NCI-H128 (cell line): ENCODE data around the gene CLOCK.

Experiments used
- DNase-seq: peaks from one replicate; lab custom pipeline; 2025; ENCODE audit not compliant: unreplicated experiment; lab: John Stamatoyannopoulos, UW

Gene CLOCK

GRCh38 chr4:55483315-55483714 lies 63.4 kb downstream of the CLOCK start:
- no peak for DNase-seq

- DNase-seq: no peak
Measured at GRCh38 chr4:55475394-55476243, 71.1 kb downstream of the CLOCK start.

- no peak for DNase-seq
Measured at GRCh38 chr4:55469979-55470378, 76.7 kb downstream of the CLOCK start.

DNA sequence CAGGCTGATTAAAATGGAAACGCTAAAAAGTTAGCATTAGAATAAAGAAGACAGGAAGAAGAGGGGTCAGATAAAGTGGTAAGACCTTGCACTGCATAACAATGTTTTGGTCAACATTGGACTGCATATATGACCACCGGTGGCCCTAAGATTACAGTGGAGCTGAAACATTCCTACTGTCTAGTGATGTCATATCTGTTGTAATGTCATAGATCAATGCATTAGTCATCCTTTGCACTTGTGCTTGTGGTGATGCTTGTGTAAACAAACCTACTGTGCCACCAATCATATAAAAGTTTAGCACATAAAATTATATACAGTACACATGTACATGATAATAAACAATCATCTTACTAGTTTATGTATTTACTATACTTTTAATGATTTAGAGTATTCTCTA lies 78.0 kb downstream of the CLOCK start:
- DNase-seq: no peak

DNA sequence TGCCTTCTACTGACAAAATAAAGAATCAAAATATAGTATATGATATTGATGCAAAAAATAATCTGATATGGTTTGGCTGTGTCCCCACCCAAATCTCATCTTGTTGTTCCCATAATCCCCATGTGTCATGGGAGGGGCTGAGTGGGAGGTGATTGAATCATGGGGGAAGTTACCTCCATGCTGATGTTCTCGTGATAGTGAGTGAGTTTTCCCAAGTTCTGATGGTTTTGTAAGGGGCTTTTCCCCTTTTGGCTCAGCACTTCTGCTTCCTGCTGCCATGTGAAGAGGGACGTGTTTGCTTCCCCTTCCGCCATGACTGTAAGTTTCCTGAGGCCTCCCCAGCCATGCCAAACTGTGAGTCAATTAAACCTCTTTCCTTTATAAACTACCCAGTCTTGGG lies 80.7 kb downstream of the CLOCK start:
- DNase-seq: no peak

DNA sequence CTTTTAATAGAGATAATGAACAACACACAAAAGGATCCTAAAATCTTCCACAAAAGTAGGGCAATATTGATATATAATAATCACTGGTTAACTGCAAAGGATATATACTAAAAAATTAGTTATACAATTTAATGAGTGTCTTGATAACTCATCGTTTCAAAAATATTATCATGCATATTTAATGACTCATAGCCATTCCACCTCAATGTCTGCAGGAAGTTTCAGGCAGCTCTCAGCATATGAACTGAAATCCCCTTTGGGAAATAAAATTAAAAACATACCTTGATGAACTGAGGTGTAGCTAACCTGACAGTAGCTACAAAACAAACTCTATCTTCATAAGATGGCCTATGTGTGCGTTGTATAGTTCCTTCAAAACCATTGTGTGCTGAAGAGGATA lies 88.1 kb downstream of the CLOCK start:
- no peak for DNase-seq

- no peak for DNase-seq
Measured at GRCh38 chr4:55458164-55458563, 88.5 kb downstream of the CLOCK start.

- DNase-seq: no peak
Measured at GRCh38 chr4:55450566-55450965, 96.1 kb downstream of the CLOCK start.

DNA sequence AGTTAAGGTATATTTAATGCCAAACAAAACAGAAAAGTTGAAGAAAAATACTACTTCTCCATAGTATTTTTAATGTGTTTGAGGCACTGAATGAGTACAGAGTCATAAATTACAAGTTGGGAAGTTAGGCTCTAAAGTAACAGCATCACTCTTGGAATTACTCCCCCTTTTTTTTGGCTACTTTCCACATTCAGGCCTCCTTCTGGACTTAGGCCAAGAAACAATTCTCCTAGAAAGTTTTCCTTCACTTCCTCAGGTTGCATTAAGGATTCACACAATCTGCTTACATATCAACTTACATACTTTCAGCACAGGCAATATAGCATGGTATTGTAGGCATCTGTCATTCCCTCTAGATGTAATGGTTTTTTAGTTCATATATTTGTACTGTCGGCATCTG lies 98.9 kb downstream of the CLOCK start:
- DNase-seq: no peak

DNA sequence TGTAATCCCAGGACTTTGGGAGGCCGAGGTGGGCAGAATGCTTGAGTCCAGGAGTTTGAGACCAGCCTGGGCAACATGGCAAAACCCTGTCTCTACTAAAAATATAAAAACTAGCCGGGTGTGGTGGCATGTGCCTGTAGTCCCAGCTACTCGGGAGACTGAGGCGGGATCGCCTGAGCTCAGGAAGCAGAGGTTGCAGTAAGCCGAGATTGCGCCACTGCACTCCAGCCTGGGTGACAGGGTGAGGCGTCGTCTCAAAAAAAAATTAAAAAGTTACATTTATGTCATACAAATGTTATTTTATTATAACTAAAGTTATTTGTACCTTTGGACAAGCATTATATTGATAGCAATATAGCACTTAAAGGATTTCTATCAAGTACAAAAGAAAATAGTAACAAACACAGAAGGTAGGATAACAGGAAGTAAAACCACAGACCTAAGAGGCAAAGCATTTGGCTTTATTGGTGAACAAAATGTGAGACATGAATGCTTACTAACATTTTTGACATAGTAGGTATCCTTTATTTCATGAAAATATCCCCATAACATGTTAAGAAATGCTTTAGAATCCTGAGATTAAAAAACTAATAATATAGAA lies 99.5 kb downstream of the CLOCK start:
- DNase-seq: no peak

DNA sequence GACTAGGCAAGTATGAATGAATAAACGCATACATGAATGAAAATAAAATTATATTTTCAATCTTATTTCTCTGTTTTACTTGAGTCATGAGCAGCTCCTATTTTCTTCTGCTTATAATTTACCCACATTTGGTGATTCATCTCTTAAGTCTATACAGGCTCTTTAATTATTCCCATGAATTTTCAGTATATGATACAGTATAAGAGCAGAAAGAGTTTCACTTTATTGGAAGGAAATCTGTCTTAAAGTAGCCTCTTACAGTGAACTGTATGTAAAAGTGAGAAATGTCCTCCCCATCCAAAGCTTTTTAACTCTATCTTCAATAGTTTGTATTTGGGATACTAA lies 100.2 kb downstream of the CLOCK start:
- no peak for DNase-seq

DNA sequence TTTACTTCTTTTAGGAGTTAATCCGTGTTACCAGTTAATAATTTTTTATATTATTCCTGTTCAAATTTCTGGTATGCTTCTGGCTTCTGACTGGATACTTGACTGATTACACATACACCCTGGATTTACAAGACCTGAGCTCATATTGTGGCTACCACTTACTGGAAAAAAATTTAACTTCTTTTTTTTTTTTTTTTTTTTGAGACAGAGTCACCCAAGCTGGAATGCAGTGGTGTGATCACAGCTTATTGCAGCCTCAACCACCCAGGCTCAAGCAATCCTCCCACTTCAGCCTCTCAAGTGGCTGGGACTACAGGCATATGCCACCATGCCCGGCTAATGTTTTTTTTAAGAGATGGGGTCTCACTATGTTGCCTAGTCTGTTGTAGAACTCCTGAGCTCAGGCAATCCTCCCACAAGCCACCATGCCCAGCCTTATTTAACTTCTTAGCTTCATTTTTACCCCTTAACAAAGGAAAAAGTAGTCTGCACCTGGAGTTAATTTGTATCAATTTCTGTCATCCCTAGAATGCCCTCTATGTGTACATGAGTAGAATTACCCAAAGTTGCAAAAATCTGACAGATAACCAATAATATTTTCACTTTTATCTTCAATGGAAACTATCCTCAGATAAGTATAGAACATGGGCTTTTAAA lies 100.7 kb downstream of the CLOCK start:
- no peak for DNase-seq

DNA sequence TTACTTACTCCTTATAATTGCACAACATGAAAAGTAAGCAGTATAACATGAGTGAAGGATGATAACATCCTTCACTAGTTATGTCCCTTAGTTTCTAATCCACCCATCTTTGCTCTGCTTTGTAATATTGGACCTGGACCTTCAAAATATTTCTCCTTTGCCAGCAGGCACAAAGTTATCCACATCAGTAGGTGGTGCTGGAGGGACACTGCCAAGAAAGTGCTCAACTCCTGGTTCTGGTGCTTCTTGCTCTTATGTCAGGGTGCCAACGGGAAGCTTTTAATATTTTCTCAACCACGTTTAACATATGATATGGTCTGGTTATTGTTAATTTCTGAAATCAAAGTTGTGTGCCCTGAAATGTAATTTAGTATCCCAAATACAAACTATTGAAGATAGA lies 101.9 kb downstream of the CLOCK start:
- no peak for DNase-seq

DNA sequence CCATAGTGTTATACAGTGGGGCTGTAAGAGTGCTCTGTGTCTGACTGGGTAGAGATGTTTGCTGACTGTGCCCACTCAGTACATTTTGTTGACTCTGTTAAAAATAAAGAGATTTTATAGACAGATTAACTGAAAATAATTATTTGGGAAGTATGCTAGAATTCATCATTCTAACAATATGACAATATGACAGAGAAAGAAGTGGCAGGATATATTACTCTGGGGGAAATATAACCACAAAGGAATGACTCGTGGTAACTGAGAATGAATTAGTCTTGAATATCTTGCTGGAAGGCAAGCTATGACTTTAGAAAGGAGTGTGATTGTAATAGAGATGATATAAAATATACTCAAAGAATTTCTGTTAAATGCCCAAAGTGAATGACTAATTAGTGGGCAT lies 104.2 kb downstream of the CLOCK start:
- no peak for DNase-seq

DNA sequence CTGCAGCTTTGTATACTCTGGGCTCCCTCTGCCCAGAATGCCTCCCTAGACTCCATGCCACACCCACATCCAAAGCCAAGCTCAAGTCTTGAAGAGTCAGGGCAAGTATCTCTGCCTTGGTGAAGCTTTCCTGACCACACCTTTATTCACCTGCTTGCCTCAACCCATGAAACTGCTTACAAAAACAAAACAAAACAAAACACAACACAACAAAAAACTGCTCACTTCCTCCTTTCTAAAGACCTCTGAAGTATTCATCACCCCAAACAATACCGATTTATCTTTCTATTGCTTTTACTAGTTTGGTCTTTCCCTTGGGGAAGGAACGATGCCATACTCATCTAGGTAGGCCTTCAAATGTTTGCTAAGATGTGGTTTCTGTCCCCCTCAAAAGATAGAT lies 105.9 kb downstream of the CLOCK start:
- no peak for DNase-seq

- DNase-seq: no peak
Measured at GRCh38 chr4:55439023-55439422, 107.7 kb downstream of the CLOCK start.

- no peak for DNase-seq
Measured at GRCh38 chr4:55438314-55438713, 108.4 kb downstream of the CLOCK start.

DNA sequence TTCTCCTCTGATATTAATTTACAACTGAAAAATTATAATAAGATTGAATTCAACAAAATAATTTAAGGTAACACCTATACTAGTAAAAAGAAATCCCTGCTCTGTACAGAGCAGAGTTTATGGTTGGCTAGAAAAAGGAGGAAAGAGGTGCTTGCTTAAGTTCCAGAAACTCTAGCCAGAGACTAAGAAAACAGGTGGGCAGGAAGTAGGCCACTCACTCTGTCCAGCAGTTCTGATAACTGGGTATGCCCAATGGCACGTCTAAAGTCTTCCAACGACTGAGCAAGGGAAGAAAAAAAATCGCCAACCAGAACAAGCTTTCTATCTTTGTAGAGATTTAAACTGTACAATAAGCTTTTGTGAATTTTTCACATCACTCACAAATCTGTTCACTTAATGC lies 108.9 kb downstream of the CLOCK start:
- no peak for DNase-seq

DNA sequence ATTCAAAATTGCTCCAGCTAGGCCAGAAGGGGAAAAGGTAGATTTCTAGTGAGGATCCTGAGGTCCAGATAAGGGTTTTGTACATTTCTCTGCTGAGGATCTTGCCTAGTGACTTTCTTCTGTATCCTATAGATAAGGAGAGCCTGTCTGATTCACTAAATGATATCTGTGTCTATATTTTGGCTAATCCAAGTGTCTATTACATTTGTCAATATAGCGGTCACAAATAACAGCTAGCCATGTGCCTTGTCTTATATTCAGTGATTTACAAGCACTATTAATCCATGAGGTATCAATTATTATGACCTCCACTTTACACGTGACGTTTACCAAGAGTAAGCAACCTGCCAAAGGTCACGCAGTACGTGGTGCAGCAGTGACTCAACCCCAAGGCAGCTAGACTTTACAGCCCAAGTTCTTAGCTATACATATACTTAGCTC lies 109.3 kb downstream of the CLOCK start:
- no peak for DNase-seq

DNA sequence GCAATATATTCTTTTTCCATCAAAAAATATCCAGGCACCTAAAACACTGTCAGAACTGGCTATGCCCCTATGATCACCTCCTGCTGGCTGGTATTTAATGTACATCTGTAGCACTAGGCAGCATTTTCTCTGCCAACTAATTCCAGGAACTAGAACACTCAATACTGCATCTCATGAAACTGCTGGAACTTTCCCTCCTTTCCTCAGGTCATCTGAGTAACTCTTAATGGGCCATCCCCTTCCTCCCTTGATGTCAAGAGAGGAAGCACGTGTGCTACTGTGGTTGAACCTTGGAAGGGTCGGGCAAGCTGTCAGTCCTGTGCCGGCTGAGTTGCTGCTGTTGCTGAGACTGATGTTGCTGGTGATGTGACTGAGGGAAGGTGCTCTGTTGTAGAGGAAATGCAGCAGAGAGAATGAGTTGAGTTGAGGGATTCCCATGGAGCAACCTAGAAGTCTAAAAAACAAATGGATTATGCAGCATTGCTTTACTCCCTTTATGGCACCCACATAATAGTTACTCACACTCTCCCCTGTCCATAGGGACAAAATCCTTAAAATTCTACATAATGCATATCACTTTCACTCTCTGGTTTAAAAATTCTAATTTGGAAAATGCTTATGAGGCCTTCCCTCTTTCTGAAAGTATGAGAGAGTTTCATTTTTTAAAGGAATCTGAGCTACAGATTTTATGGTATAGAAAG lies 111.4 kb downstream of the CLOCK start:
- no peak for DNase-seq

GRCh38 chr4:55431710-55432336 lies 114.9 kb downstream of the CLOCK start:
- no peak for DNase-seq
